ENCODE measurements around the gene SNX25.

SNX25 gene

GRCh38 chr4:185364886-185365285, 155.5 kb downstream of the SNX25 start:
- no peaks in the 10 kb centered on the region for H3K36me3 ChIP-seq (ENCODE audit: control insufficient read depth, insufficient read depth, low read length)
- H3K27me3 ChIP-seq (ENCODE audit: control insufficient read depth, insufficient read depth, low read length), result no peaks in the 10 kb centered on the region
- no peak overlapping the region for H3K4me3 ChIP-seq (ENCODE audit: low read length)

GRCh38 chr4:185369731-185370130, 160.3 kb downstream of the SNX25 start:
- H3K4me1 ChIP-seq (ENCODE audit: control insufficient read depth, insufficient read depth, low read length), result no peaks in the 10 kb centered on the region
- no peaks in the 10 kb centered on the region for H3K27me3 ChIP-seq (ENCODE audit: control insufficient read depth, insufficient read depth, low read length)
- H3K4me3 ChIP-seq (ENCODE audit: low read length), result no peak overlapping the region
- no peak overlapping the region for H3K9ac ChIP-seq (ENCODE audit: low read length)
- H3K36me3 ChIP-seq (ENCODE audit: control insufficient read depth, insufficient read depth, low read length), result no peaks in the 10 kb centered on the region
- H3K9me3 ChIP-seq (ENCODE audit: control insufficient read depth, low read length), result no peaks in the 10 kb centered on the region

More at GRCh38 chr4:185364886-185365285, 155.5 kb downstream of the SNX25 start:
- Histone ChIP-seq H3K4me1 (ENCODE audit: control insufficient read depth, insufficient read depth, low read length) (no peaks in the 10 kb centered on the region), H3K9me3 (ENCODE audit: control insufficient read depth, low read length) (no peaks in the 10 kb centered on the region), H3K9ac (ENCODE audit: low read length) (no peak overlapping the region)

- Histone ChIP-seq H3K4me1 (ENCODE audit: control insufficient read depth, insufficient read depth, low read length) (no peaks in the 10 kb centered on the region), H3K9me3 (ENCODE audit: control insufficient read depth, low read length) (no peaks in the 10 kb centered on the region), H3K36me3 (ENCODE audit: control insufficient read depth, insufficient read depth, low read length) (no peaks in the 10 kb centered on the region), H3K4me3 (ENCODE audit: low read length) (no peak overlapping the region), H3K9ac (ENCODE audit: low read length) (no peak overlapping the region), H3K27me3 (ENCODE audit: control insufficient read depth, insufficient read depth, low read length) (no peaks in the 10 kb centered on the region)
Measured at GRCh38 chr4:185370268-185370949, 161.0 kb downstream of the SNX25 start.

GRCh38 chr4:185371702-185372101, 162.3 kb downstream of the SNX25 start:
- Histone ChIP-seq H3K9ac (ENCODE audit: low read length) (no peak overlapping the region), H3K36me3 (ENCODE audit: control insufficient read depth, insufficient read depth, low read length) (no peaks in the 10 kb centered on the region), H3K4me1 (ENCODE audit: control insufficient read depth, insufficient read depth, low read length) (no peaks in the 10 kb centered on the region), H3K9me3 (ENCODE audit: control insufficient read depth, low read length) (no peaks in the 10 kb centered on the region), H3K27me3 (ENCODE audit: control insufficient read depth, insufficient read depth, low read length) (no peaks in the 10 kb centered on the region), H3K4me3 (ENCODE audit: low read length) (no peak overlapping the region)

- H3K36me3 ChIP-seq (ENCODE audit: control insufficient read depth, insufficient read depth, low read length), result no peaks in the 10 kb centered on the region
- H3K27me3 ChIP-seq (ENCODE audit: control insufficient read depth, insufficient read depth, low read length), result no peaks in the 10 kb centered on the region
- H3K9ac ChIP-seq (ENCODE audit: low read length), result no peak overlapping the region
- H3K4me3 ChIP-seq (ENCODE audit: low read length), result no peak overlapping the region
- no peaks in the 10 kb centered on the region for H3K4me1 ChIP-seq (ENCODE audit: control insufficient read depth, insufficient read depth, low read length)
- H3K9me3 ChIP-seq (ENCODE audit: control insufficient read depth, low read length), result no peaks in the 10 kb centered on the region
Measured at GRCh38 chr4:185374027-185374426, 164.6 kb downstream of the SNX25 start.

GRCh38 chr4:185374573-185374972, 165.2 kb downstream of the SNX25 start:
- Histone ChIP-seq H3K4me3 (ENCODE audit: low read length) (no peak overlapping the region), H3K9me3 (ENCODE audit: control insufficient read depth, low read length) (no peaks in the 10 kb centered on the region), H3K36me3 (ENCODE audit: control insufficient read depth, insufficient read depth, low read length) (no peaks in the 10 kb centered on the region), H3K27me3 (ENCODE audit: control insufficient read depth, insufficient read depth, low read length) (no peaks in the 10 kb centered on the region), H3K4me1 (ENCODE audit: control insufficient read depth, insufficient read depth, low read length) (no peaks in the 10 kb centered on the region), H3K9ac (ENCODE audit: low read length) (no peak overlapping the region)

GRCh38 chr4:185378264-185378663, 168.9 kb downstream of the SNX25 start:
- H3K9me3 ChIP-seq (ENCODE audit: control insufficient read depth, low read length), result no peaks in the 10 kb centered on the region

GRCh38 chr4:185379326-185380295, 170.2 kb downstream of the SNX25 start:
- Histone ChIP-seq H3K9me3 (ENCODE audit: control insufficient read depth, low read length) (no peaks in the 10 kb centered on the region), H3K27me3 (ENCODE audit: control insufficient read depth, insufficient read depth, low read length) (no peaks in the 10 kb centered on the region), H3K4me3 (ENCODE audit: low read length) (no peak overlapping the region), H3K9ac (ENCODE audit: low read length) (no peak overlapping the region), H3K4me1 (ENCODE audit: control insufficient read depth, insufficient read depth, low read length) (peaks cover 9% of the 10 kb centered on the region), H3K36me3 (ENCODE audit: control insufficient read depth, insufficient read depth, low read length) (no peaks in the 10 kb centered on the region)

More at GRCh38 chr4:185378264-185378663, 168.9 kb downstream of the SNX25 start:
- Histone ChIP-seq H3K36me3 (ENCODE audit: control insufficient read depth, insufficient read depth, low read length) (no peaks in the 10 kb centered on the region), H3K9ac (ENCODE audit: low read length) (no peak overlapping the region), H3K27me3 (ENCODE audit: control insufficient read depth, insufficient read depth, low read length) (no peaks in the 10 kb centered on the region), H3K4me1 (ENCODE audit: control insufficient read depth, insufficient read depth, low read length) (peaks cover under 1% of the 10 kb centered on the region), H3K4me3 (ENCODE audit: low read length) (no peak overlapping the region)

- H3K4me1 ChIP-seq (ENCODE audit: control insufficient read depth, insufficient read depth, low read length), result peaks cover 9% of the 10 kb centered on the region
- no peaks in the 10 kb centered on the region for H3K36me3 ChIP-seq (ENCODE audit: control insufficient read depth, insufficient read depth, low read length)
- no peak overlapping the region for H3K9ac ChIP-seq (ENCODE audit: low read length)
- no peaks in the 10 kb centered on the region for H3K9me3 ChIP-seq (ENCODE audit: control insufficient read depth, low read length)
- no peak overlapping the region for H3K4me3 ChIP-seq (ENCODE audit: low read length)
- no peaks in the 10 kb centered on the region for H3K27me3 ChIP-seq (ENCODE audit: control insufficient read depth, insufficient read depth, low read length)
Measured at GRCh38 chr4:185380320-185380719, 170.9 kb downstream of the SNX25 start.

- H3K4me1 ChIP-seq (ENCODE audit: control insufficient read depth, insufficient read depth, low read length), result peaks cover 9% of the 10 kb centered on the region
- no peaks in the 10 kb centered on the region for H3K9me3 ChIP-seq (ENCODE audit: control insufficient read depth, low read length)
- no peaks in the 10 kb centered on the region for H3K27me3 ChIP-seq (ENCODE audit: control insufficient read depth, insufficient read depth, low read length)
- no peaks in the 10 kb centered on the region for H3K36me3 ChIP-seq (ENCODE audit: control insufficient read depth, insufficient read depth, low read length)
- no peak overlapping the region for H3K4me3 ChIP-seq (ENCODE audit: low read length)
- no peak overlapping the region for H3K9ac ChIP-seq (ENCODE audit: low read length)
Measured at GRCh38 chr4:185381288-185382196, 172.1 kb downstream of the SNX25 start.

GRCh38 chr4:185382754-185383153, 173.4 kb downstream of the SNX25 start:
- Histone ChIP-seq H3K4me1 (ENCODE audit: control insufficient read depth, insufficient read depth, low read length) (peaks cover 9% of the 10 kb centered on the region), H3K9me3 (ENCODE audit: control insufficient read depth, low read length) (no peaks in the 10 kb centered on the region), H3K9ac (ENCODE audit: low read length) (no peak overlapping the region), H3K4me3 (ENCODE audit: low read length) (no peak overlapping the region), H3K36me3 (ENCODE audit: control insufficient read depth, insufficient read depth, low read length) (no peaks in the 10 kb centered on the region), H3K27me3 (ENCODE audit: control insufficient read depth, insufficient read depth, low read length) (no peaks in the 10 kb centered on the region)

Measured in mucosa of stomach (tissue), 1 donor.